Measurements from ENCODE around the gene LKAAEAR1.

The LKAAEAR1 gene

DNA sequence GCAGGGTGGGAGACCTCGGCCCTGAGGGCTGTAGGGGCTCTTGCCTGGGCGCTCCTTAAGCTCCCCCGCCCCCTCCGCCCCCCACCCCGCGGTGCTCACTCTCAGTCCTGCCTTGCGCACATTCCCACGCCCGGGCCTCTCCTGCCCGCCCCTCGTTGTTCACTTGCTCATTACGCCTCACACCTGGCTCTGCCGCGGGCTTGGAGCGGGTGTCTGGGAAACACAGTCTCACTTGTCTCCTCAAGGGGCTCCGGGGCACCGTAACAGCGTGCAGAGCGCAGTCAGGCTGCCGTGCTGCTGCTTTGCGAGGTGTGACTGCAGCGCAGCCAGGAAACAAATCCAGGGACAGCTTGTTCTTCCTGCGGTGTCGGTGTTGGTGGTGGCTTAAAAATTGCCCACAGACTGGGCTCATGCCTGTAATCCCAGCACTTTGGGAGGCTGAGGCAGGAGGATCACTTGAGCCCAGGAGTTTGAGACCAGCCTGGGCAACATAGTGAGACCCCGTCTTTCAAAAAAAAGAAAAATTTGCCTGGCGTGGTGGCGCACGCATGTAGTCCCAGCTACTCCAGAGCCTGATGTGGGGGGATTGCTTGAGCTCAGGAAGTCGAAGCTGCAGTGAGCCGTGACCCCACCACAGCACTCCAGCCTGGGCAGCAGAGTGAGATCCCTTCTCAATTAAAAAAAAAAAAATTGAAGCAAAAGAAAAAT is 18.6 kb upstream of the LKAAEAR1 start:
- no peak for TF ChIP-seq POLR2A (IDR thresholded peaks at IDR 0.05; ENCODE audit: extremely low read depth, insufficient read length)
- TF ChIP-seq, protein P1, sequence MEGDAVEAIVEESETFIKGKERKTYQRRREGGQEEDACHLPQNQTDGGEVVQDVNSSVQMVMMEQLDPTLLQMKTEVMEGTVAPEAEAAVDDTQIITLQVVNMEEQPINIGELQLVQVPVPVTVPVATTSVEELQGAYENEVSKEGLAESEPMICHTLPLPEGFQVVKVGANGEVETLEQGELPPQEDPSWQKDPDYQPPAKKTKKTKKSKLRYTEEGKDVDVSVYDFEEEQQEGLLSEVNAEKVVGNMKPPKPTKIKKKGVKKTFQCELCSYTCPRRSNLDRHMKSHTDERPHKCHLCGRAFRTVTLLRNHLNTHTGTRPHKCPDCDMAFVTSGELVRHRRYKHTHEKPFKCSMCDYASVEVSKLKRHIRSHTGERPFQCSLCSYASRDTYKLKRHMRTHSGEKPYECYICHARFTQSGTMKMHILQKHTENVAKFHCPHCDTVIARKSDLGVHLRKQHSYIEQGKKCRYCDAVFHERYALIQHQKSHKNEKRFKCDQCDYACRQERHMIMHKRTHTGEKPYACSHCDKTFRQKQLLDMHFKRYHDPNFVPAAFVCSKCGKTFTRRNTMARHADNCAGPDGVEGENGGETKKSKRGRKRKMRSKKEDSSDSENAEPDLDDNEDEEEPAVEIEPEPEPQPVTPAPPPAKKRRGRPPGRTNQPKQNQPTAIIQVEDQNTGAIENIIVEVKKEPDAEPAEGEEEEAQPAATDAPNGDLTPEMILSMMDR (IDR thresholded peaks at IDR 0.05; ENCODE audit: low read depth, low read length): no peak
- TF ChIP-seq, protein P2, sequence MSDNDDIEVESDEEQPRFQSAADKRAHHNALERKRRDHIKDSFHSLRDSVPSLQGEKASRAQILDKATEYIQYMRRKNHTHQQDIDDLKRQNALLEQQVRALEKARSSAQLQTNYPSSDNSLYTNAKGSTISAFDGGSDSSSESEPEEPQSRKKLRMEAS (IDR thresholded peaks at IDR 0.05; ENCODE audit: low read depth, low read length): no peak
- no peak for TF ChIP-seq MYC (IDR thresholded peaks at IDR 0.05; ENCODE audit: low read depth, low read length)
- no peak for DNase-seq (ENCODE audit: low read depth)
- H3K4me3 ChIP-seq (ENCODE audit: low read depth, low read length): no peak overlapping the region

DNA sequence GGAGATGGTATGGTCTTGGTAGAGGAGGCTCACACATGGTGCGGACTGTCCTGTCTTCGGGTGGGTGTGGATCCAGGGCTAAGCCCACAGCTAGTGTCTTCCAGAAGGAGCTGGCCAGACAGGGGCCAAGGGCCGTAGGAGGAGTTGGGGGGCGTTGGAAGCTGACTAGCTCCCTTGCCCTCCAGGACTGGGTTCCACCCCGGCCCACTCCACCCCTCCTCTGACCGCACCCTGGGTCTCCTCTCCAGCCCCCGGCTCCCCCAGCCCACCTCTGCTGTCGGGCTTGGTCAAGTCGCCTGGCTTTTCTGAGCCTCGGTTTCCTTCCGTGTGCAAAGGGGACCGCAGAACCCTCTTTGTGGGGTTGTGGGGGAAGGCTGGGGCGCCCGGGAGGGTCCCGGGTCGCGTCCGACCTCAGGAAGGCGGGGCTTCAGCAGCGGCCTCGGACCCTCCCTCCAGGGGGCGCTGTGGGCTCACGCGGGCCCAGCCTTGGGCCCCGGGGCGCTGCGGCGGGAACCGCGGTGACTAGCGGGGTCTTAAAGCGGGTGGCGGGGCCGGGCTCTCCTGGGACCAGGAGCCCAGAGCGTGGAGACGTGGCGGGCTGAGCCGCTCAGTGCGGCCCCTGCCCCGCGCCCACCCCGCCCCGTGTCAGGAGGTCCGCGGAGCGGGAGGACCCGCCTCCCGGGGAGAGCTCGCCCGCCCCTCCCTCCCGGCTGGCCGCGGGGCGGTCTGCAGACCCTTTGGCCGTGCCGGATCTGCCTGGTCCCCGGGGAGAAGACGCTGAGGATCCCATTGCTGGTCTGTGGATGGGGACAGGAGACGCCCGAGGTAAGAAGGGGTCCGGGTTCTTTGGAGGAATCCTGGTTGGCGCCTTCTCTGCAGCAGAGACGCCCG is 17.8 kb upstream of the LKAAEAR1 start:
- DNase-seq (ENCODE audit: low read depth): peak; percentile 73
- TF ChIP-seq, protein P2 (IDR thresholded peaks at IDR 0.05; ENCODE audit: low read depth, low read length): no peak
- TF ChIP-seq POLR2A (IDR thresholded peaks at IDR 0.05; ENCODE audit: extremely low read depth, insufficient read length) (no peak), MYC (IDR thresholded peaks at IDR 0.05; ENCODE audit: low read depth, low read length) (no peak)
- TF ChIP-seq, protein P1 (IDR thresholded peaks at IDR 0.05; ENCODE audit: low read depth, low read length): peak; percentile 81
- no peak overlapping the region for H3K4me3 ChIP-seq (ENCODE audit: low read depth, low read length)

DNA sequence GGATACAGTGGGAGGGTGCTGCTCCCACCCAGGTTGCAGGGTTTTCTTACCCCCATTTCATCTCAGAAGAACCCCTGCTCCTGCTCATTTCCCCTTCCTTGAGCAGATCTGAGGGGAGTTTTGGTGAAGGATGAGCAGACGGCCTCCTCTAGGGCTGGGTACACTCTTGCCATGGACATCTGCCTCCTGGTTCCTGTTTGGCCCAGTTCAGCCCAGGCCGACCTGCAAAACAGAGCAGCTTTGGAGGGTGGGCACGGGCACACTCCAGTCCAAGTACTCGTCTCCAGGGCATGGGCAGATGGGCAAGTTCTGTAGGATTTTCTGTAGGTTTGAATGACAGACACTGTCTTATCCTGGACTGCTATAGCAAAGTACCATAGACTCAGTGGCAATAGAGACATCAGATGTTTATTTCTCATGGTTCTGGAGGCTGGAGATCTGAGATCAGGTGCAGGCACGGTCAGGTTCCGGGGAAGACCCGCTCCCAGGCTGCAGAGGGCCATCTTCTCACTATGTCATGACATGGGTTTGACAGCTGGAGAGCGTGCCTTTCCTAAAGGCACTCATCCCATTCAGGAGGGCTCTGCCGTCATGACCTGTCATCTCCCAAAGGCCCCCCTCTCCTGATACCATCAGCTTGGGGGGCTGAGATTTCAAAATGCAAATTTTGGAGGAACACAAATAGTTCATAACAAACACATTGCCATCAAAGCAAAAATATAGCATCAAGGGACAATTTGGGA is 16.9 kb upstream of the LKAAEAR1 start:
- H3K4me3 ChIP-seq (ENCODE audit: low read depth, low read length): no peak overlapping the region
- TF ChIP-seq MYC (IDR thresholded peaks at IDR 0.05; ENCODE audit: low read depth, low read length) (no peak), POLR2A (IDR thresholded peaks at IDR 0.05; ENCODE audit: extremely low read depth, insufficient read length) (no peak)
- TF ChIP-seq, protein P1 (IDR thresholded peaks at IDR 0.05; ENCODE audit: low read depth, low read length): no peak
- TF ChIP-seq, protein P2 (IDR thresholded peaks at IDR 0.05; ENCODE audit: low read depth, low read length): no peak
- DNase-seq (ENCODE audit: low read depth): no peak

DNA sequence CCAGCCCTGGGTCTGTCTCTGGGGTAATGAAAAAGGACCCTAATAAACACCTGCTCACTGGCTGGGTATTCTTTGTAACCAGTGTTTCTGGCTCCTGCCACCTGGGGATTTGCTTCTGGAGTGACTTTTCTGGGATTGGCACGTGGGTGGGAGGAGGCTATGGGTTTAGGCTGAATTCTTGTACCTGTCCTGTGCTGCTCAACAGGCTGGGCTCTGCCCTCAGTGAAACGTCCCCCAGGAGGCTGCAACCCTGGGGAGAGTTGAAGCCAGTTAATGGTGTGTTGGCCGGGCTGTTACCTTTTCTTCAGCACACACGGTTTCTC is 16.3 kb upstream of the LKAAEAR1 start:
- TF ChIP-seq POLR2A (IDR thresholded peaks at IDR 0.05; ENCODE audit: extremely low read depth, insufficient read length): no peak
- TF ChIP-seq, protein P2 (IDR thresholded peaks at IDR 0.05; ENCODE audit: low read depth, low read length): no peak
- TF ChIP-seq MYC (IDR thresholded peaks at IDR 0.05; ENCODE audit: low read depth, low read length): no peak
- TF ChIP-seq, protein P1 (IDR thresholded peaks at IDR 0.05; ENCODE audit: low read depth, low read length): no peak
- H3K4me3 ChIP-seq (ENCODE audit: low read depth, low read length): no peak overlapping the region
- DNase-seq (ENCODE audit: low read depth): no peak

DNA sequence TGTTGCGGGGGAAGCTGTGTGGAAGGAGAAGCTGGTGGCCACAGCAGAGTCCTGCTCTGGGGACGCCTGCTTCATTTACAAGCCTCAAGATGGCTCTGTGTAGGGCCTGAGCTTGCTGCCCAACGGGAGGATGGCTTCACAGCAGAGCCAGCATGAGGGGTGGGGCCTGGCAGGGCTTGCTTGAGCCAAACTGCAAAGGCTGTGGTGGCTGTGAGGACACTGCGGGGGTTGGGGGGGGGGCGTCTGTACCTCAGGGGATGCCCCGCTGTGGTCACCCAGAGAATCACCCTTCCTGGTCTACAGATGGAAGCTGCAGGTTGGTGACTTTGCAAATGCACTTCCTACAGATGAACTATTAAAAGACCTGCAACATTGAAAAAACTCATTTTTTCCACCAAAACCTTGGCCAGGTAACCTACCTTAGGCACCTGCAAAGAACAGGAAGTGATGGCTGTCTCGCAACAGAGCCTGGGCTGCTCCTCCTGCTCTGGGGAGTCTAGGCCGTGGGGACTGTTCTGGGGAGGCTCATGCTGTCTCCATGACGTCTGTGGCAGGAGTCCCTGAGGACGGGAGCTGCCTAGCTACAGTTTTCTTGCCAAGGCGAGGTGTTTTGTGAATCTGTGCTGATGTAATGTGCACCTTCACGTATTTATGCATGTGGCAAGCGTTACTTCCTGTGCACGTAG is 15.8 kb upstream of the LKAAEAR1 start:
- H3K4me3 ChIP-seq (ENCODE audit: low read depth, low read length): no peak overlapping the region
- TF ChIP-seq, protein P1 (IDR thresholded peaks at IDR 0.05; ENCODE audit: low read depth, low read length): no peak
- TF ChIP-seq POLR2A (IDR thresholded peaks at IDR 0.05; ENCODE audit: extremely low read depth, insufficient read length): no peak
- TF ChIP-seq, protein P2 (IDR thresholded peaks at IDR 0.05; ENCODE audit: low read depth, low read length): no peak
- TF ChIP-seq MYC (IDR thresholded peaks at IDR 0.05; ENCODE audit: low read depth, low read length): no peak
- DNase-seq (ENCODE audit: low read depth): no peak
